Skin of body (tissue), 2 donors: ENCODE results near the gene PTPRM. TPM values are rescaled to one million over a fixed set of nuclear protein-coding genes. Genes with fewer than 3 reads are reported as not detected.

Experiments used
- DNase-seq: peaks from one replicate; lab custom pipeline; 2025; lab: John Stamatoyannopoulos, UW
- total RNA-seq: library from RNA; depleted of rRNA; stranded (reverse); fragments of >200 nt; gene quantifications from one replicate; pipeline ENCODE4 v1.2.3, GENCODE V29; 2014

PTPRM gene
- total RNA-seq, 1 donor from 2014 or later = 46.3 TPM

DNA sequence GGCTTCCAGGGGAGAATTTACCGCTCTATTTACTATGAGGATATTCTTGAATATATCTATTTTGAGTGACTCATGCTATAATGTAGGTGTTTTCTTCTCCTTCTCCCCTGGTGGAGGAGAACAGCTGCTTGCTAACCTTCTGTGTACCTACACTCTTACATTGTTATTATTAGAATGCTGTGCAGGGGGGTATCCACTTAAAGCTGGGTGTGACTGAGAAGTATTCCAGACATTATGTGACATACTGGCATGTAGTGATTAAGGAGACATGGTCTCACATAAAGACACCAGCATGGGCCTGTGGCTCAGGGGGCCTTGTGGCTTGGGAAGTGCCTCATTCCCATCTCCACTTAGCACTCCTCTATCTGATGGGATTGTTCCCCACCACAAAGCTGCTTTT, 287.9 kb downstream of the PTPRM start:
- DNase-seq = no peak

DNA sequence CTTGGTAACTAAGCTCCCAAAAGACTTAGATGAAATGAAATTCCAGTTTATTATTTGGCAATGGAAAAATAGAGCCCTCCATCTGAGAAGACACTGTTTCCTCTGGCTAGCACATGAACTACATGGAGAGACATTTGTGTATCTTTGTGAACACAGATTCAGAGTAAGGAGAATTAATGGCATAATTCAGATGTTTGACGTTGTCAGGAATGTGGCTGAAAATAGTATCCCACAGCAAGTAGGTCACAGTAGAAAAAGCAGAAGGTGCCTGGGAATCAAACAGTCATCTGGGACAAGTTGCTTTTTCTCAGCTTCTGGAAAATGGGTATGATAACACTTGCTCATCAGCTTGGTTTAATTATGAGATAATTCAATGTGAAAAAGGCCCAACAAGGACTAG, 288.6 kb downstream of the PTPRM start:
- no peak for DNase-seq

DNA sequence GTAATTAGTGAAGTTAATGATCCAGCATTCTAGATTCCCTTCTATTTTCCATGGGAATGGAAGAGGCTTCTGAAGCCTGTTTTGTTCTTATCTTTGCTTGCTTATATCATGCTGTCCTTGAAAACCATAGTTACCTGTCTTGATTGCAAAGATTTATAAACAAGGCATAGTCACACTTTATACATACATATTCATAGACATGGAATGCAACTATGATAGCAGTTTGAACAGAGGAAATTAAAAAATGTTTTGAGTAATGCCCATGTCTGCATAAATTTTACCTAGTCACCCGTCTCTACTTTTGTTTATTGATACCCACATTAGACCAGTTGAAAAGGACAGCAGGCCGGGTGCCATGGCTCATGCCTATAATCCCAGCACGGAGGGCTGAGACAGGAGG, 289.0 kb downstream of the PTPRM start:
- DNase-seq = no peak

DNA sequence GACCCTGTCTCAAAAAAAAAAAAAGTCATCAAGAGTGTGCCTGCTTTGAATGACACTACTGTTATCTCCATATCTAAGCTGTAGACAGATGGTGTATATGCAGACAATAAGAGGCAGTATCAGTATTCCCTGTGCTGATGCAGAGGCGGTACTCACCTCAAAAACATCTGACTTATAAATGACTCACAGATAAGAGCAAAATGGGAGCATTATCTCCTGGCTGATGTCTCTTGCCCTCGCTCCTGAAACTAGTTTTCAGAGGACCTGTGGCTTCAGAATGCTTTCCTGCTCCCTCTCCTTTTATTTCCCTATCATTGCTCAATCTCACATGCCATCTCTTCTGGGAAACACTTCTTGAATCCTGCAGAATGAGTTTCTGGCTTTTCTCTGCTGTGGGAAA, 289.6 kb downstream of the PTPRM start:
- DNase-seq = no peak

DNA sequence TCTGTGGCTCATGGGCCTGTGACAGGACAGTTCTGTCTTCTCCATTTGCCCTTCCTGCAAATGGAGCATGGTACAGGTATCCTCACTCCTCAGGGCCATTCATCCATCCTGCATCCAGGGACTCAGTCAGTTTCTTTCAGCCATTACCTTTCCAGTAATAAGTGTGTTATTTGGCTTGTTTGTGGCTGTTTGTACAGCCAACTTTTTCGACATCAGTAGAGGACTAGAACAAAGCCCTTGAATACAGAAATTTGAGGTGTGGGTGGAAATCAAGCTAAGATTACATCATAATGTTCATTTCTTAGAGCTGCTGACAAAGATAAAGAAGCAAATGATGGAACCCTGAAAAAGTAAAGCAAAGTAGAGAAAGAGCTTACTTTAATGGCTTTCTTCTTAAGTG, 290.4 kb downstream of the PTPRM start:
- DNase-seq = no peak

DNA sequence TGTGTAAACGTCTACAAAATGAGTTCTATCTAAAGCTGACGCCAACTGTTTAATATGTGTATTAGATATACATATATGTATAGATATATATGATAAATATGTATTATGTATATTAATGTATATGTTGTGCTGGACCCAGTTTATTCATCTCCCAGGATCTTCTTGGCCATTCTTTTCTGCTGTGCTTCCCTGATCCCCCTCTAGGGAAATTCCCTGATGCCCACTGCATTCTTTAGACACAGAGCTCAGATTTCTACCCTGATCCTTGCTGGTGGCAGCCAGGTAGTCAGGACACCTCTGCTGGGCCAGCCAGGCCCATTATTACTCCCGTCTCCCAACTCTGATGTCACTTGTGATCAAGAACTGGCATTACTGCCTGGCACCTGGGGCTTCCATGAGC, 292.0 kb downstream of the PTPRM start:
- no peak for DNase-seq

DNA sequence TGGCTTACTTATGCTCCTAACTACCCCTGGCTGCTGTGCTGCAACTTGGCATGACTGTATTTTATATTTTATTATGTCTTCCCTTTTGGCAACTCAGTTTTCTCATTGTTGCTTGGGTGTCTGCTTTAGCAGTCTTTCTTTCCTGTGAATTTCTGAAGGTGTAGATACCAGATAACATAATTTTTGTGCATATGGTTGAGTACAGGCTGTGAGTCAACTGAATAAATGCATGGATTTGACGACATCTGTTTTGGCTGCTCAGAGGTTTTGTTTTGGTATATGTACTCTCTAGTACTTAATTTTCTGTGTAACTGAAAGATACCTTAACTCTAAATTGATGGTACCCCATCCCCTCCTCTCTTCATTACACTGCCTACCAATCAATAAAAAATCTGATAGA, 303.1 kb downstream of the PTPRM start:
- DNase-seq = no peak

DNA sequence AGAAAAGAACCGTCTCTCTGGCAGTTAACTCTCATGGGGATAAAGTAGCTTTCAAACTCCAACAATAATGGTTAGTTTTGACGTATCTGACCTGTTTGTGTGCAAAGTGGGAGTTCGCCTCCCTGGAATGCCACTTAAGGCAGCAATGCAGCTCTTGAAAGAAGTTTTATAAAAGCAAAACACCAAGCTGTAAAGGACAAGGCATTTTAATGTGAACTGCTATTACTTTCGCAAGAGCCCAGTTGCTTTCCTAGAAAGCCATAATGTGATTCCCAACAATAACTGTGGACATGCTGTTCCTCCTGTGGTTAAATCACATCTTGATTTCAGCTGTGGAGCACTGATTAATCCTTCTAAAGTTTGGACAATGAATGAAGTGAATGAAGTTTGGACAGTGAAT, 303.7 kb downstream of the PTPRM start:
- no peak for DNase-seq

DNA sequence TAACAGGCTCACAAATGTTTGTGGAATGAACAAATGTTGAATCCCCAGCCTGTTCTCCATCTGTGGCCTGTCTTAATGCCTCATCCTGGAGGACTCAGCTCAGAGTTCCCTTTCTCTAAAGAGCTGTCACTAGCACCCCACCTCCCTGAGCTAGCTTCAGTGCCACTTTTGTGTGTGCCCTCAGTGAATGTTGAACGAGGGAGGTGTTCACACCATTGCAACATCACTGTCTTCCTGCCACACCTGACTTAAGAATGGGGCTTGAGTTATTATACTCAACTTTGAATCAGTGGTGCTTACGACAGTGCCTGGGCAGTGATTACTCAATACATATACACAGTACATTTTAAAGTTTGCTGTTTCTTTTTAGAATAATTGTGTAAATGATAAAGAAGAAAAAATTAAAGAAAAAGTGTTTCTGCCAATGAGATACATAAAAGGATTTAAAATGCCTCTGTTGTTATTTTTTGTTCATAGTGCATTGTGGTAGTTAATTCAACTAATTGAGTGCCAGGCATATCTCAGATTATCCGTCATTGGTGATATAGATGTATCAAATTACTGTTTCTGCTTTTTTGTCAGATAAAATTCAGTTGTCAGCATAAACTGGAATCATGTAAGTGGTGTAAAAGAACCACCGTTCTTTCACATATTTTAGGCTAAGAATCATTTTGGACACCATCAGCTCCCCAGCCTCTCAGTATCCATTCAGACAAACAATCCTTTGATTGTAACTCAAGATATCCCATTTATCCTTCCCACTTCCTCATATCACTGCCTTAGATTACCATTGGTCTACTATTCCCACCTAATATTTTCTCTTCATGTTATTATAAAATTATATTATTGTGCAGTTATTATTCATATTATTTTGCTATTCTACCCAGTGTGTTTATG, 304.7 kb downstream of the PTPRM start:
- no peak for DNase-seq

DNA sequence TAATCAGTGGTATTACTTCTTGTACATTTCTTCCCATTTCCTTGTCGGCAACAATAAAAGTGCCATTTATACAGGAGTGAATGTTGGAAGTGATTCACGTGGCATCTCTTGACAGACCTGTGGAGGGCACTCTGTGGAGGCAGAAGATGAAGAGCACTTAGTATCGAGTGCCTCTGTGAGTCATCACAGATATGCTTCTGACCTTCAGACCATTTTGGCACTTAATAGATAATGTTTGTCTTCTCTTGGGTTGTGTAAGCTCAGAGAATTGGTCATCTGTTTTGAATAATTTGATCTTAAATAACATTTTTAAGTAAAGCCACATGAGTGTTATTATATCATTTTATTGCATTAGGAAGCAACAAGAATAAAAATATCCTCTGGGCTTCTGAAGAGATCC, 305.5 kb downstream of the PTPRM start:
- DNase-seq = peak; percentile 69

DNA sequence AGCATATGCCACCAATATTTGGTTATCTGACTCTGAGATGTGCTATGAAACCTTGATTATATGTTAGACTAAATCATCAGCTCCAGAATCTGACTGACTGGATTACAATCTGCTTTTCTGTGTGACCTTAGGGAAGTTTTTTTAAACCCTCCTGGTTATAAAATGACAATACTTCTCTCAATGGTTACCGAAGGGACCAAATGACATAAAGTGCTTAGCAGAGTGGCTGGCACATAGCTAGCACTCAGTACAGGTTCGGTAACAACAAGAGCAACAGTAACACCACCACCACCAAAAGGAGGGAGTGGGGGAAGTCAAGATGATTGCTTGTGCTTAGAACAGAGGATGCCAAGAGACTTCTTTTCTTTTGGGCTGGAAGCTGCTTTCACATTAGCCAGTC, 306.2 kb downstream of the PTPRM start:
- DNase-seq = no peak

DNA sequence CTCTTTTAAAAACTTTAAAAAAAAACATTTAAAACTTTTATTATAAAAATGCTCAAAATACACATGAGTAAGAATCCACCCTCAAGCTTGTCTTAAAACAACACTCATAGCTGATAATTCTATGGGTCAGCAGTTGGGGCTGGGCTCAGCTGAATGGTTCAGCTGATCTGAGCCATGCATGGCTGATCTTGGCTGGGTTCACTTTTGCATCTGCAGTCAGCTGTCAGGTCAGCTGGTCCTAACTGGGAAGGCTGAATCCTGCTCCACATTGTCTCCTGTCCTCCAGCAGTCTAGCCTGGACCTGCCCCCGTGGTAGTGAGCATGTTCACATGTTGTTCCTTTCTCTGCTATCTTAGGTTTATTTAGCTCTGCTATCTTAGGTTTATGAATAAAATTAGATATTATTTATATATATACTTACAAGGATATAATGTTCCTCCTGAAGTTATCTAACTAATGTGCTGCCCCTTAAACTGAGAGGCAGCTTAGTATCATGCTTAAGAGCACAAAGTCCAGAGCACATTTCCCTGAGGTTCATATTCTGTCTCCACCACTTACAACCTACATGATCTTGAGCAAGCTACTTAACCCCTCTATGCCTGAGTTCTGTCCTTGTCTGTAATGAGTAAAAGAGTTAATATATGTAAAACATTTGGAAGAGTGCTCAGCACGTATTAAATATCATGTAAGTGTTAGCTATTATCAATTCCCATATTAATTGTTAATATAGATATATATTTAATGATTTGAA, 309.4 kb downstream of the PTPRM start:
- no peak for DNase-seq

DNA sequence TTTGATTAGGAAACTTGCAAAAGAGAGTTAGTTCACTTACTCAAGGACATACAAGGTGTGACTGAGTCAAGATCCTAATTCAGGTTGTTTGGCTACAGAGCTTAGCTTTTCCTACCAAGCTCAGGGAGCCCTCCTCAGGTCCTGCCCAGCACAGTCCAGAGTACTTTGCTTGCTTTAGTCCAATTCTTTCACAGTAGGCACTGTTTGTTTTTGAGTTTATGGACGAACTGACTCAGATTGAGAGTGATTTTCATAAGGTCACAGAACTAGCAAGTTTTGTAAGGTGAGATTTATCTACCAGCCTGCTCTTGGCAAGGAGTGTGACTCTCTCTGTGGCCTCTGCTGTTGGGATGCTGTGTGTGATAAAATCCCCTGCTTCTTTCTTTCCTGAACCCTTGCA, 310.5 kb downstream of the PTPRM start:
- DNase-seq = no peak

DNA sequence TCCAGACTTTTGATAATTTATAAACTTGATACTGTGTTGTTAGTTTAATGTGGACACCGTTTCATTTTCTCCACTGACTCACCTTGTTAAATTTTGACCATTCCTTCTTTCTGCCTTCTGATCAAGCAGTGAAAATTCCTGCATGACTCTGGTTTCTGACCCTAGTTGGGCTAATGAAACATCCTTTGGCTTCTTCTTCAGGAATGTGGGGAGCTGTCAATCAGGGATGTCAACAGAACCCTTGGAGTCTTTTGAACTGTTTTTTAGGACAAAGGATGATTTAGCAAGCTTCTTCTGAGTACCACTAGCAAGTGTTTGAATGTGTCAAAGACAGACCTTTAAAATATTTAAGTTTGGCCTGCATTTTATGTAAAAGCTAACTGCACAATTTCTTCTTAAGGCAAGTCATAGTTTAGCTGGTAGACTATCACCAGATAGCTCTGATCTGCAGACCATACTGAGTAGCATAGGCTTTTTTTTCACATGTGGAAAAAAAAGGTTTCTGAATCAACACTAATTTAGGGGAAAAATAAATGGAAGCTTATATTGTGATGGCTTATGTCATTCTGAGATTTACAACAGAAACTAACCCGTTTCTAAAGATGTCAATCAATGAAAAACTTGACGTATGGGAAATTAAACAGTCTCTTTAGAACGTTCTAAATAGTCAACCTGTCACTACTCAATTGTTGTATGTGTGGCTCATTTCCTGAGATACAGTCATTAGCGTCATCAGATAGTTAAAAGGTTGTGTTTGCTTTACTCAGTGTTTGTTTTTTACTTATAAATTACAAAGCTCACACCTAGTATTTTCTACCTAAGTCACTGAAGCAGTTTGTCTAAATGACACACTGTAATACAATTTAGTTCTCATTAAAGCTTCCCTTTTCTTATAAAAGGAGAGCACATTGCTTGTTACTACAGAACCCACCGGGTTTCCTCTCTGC, 311.4 kb downstream of the PTPRM start:
- no peak for DNase-seq

DNA sequence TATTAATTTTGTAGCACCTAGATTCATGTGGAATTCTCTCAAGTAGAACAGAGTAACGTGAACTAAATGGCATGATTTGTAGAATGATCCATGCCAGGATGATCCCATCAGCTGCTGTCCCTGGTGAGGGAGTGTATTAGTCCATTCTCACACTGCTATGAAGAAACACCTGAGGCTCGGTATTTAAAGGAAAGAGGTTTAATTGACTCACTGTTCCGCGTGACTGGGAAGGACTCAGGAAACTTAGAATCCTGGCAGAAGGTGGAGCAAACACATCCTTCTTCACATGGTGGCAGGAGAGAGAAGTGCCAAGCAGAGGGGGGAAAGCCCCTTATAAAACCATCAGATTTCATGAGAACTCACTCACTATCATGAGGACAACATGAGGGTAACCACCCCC, 312.6 kb downstream of the PTPRM start:
- no peak for DNase-seq

DNA sequence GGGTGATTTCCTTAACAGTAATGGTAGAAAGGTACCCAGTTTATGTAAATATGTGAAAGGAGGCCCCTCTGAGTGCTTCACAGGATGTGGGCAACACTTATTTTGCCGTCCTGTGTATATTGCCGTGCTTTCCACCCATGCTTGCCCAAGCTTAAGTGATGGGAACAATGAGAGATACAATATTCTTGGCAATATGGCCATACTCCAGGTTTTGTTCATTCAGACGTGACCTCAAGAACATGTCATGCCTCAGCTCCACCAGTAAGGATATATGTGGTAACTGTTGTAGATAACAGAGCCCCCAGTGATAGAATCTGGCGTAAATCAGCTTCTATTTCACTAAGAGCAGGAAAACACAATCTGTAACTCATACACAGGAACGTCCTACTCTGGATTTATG, 318.7 kb downstream of the PTPRM start:
- DNase-seq = no peak

DNA sequence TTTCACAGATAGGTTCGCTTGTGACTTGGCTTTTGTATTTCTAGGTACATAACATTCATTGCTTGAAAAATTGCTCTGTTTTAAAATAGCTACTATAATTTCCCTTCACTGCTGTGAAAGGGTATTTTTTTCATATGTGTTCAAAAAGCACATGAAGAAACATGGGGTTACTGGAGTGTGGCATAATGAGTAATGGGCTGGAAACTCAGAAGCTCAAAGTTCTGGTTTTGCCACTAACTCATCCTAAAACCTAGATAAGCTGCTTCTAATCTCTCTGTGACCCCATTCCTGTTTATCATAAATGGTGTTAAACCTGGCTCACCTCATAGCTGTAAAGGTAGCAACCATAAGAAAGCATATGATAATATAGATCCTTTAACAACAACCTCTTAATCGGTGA, 319.3 kb downstream of the PTPRM start:
- no peak for DNase-seq

DNA sequence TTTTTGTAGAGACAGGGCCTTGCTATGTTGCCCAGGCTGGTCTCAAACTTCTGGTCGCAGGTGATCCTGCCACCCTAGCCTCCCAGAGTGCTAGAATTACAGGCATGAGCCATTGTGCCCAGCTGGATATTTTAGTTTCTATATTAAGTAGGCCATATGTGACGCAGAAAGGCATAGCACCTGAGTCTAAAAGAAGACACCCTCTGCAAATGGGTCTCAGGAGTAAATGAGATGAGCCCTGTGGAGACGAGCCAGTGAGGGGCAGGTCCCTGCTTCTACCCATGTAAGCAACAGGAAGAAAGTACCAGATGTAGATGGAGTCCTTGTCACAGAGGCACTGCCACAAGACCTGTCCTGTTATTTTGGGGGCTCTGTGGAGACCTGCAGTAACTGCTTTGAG, 322.4 kb downstream of the PTPRM start:
- no peak for DNase-seq

DNA sequence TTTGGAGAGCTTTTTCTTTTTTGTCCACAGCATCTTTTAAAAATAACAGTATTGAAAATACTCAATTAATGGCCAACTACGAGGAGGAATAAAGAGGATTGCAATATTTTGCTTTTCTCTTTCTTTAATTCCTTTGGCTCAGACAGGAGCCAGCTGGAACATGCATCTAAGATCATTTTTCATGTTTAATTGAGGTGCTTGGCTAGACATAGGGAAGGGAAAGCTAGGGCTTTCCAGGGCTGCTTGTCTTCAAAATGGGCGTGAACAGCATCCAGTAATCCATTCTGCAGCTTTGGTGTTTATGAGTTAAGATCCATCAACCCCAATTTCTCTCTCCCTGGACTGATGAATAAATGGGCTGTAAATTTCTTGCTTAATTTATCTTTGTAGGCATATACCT, 323.0 kb downstream of the PTPRM start:
- no peak for DNase-seq

DNA sequence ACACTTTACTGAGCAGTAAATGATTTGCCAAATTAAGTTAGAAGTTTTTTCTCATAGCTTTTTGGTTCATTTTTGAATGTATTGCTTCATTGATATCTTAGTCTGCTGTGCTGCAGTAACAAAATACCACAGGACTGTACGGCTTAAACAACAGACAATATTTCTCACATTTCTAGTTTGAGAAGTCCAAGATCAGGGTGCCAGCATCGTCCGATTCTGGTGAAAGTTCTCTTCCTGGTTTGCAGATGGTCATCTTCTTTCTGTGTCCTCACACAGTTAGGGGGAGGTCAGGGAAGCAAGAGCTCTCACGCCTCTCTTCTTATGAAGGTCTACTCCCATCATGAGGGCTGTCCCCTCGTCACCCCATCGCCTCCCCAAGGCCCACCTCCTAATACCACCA, 325.4 kb downstream of the PTPRM start:
- no peak for DNase-seq

DNA sequence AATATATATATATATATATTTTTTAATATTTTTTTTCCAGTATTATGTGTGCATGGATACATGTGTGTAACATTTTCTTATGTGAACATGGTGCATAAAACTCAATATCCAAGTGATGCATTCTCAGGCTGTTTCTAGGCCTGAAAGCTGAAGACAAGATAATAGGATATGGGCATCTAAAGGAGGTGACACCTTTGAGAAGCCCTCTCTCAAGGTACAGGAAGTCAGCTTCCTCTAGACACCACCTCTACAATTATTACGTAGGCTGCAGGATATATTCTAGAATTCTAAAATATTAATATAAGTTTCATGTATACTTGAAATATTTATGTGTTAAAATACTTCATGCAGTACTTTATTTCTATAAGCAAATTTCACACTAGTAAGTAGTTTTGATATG, 327.5 kb downstream of the PTPRM start:
- DNase-seq = no peak

DNA sequence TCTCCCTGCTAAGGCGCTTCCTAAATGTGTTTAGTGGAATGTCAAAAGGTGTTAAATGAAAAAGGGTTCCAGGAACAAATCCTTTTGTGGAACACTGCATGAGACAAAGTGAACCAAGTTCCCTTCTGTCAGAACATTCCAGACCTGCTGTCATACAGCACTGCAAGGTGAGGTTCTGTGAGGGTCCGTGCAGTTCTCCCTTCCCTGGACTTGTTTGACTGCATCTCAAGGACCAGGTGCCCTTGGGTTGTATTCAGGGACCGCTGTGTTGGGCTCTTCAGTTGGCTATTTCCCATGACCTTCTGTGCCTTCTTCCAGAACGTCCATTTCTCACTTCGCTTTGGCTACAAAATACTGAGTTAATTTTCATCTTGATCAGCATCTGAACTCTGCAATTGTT, 328.2 kb downstream of the PTPRM start:
- no peak for DNase-seq
